ENCODE results near the gene SUZ12.
A peak's percentile ranks its signal among the peaks of the same experiment; 100 is the strongest.
"Not testable (repeated sequence)": the region's sequence is repeated elsewhere in the genome, so short reads cannot be mapped to it uniquely, and the experiment has no call there.

Gene SUZ12

GRCh38 chr17:31936615-31937609 is at the start of gene SUZ12:
TSS of gene SUZ12 (plus strand) at chr17:31937007. CDS start at chr17:31937247, 240 bp downstream.
- DNase-seq = peak; percentile 88

GRCh38 chr17:31888124-31888523 is 48.7 kb upstream of the SUZ12 start:
- no peak for DNase-seq

GRCh38 chr17:31900877-31901276 is 35.9 kb upstream of the SUZ12 start:
- DNase-seq = no peak

- no peak for DNase-seq
These were observed 34.1 kb upstream of the SUZ12 start for GRCh38 chr17:31902693-31903092.

- no peak for DNase-seq
These were observed 33.4 kb upstream of the SUZ12 start for GRCh38 chr17:31903401-31903800.

GRCh38 chr17:31907342-31907962 is 29.4 kb upstream of the SUZ12 start:
- no peak for DNase-seq

- no peak for DNase-seq
These were observed 28.4 kb upstream of the SUZ12 start for GRCh38 chr17:31908386-31908785.

GRCh38 chr17:31912705-31913104 is 24.1 kb upstream of the SUZ12 start:
- not testable (repeated sequence) for DNase-seq

GRCh38 chr17:31915456-31916100 is 21.2 kb upstream of the SUZ12 start:
- no peak for DNase-seq

- no peak for DNase-seq
These were observed 20.2 kb upstream of the SUZ12 start for GRCh38 chr17:31916491-31917064.

- DNase-seq = no peak
These were observed 19.7 kb upstream of the SUZ12 start for GRCh38 chr17:31917065-31917529.

- DNase-seq = not testable (repeated sequence)
These were observed 19.1 kb upstream of the SUZ12 start for GRCh38 chr17:31917721-31918120.

- DNase-seq = no peak
These were observed 18.1 kb upstream of the SUZ12 start for GRCh38 chr17:31918701-31919128.

GRCh38 chr17:31919802-31920525 is 16.8 kb upstream of the SUZ12 start:
- no peak for DNase-seq

GRCh38 chr17:31926100-31926729 is 10.6 kb upstream of the SUZ12 start:
- no peak for DNase-seq

- no peak for DNase-seq
These were observed 5.1 kb upstream of the SUZ12 start for GRCh38 chr17:31931756-31932155.

GRCh38 chr17:31935512-31935911 is 1.3 kb upstream of the SUZ12 start:
- DNase-seq = no peak

GRCh38 chr17:31937926-31938641 is 1.3 kb downstream of the SUZ12 start:
- not testable (repeated sequence) for DNase-seq

- DNase-seq = not testable (repeated sequence)
These were observed 5.1 kb downstream of the SUZ12 start for GRCh38 chr17:31941916-31942315.

- DNase-seq = not testable (repeated sequence)
These were observed 5.6 kb downstream of the SUZ12 start for GRCh38 chr17:31942396-31942795.

- not testable (repeated sequence) for DNase-seq
These were observed 15.1 kb downstream of the SUZ12 start for GRCh38 chr17:31951953-31952352.
